ENCODE data around the gene MAGI3. TPM values are rescaled to one million over a fixed set of nuclear protein-coding genes. Genes with fewer than 3 reads are reported as not detected.
"Not testable (repeated sequence)": the region's sequence is repeated elsewhere in the genome, so short reads cannot be mapped to it uniquely, and the experiment has no call there.

MAGI3 gene
- polyA plus RNA-seq, 3 donors from 2014 or later, result 0.15 TPM; not detected in 2

- Mint-ChIP-seq H3K36me3 (peaks cover 40 to 64% (median 59%) of the 10 kb centered on the region in 3 donors), H3K27ac (peak overlapping the region in 1 of 6 donors; percentile 57)
- not testable (repeated sequence) for DNase-seq; H3K4me1 Mint-ChIP-seq; H3K9me3 Mint-ChIP-seq; H3K4me3 Mint-ChIP-seq; H3K27me3 Mint-ChIP-seq (ENCODE audit: low read depth in 3 of 3)
Observed at GRCh38 chr1:113717506-113717905, 327.2 kb downstream of the MAGI3 start.

GRCh38 chr1:113718621-113719020, 328.3 kb downstream of the MAGI3 start:
- H3K4me3 Mint-ChIP-seq; DNase-seq; H3K27me3 Mint-ChIP-seq (ENCODE audit: low read depth in 3 of 3); H3K4me1 Mint-ChIP-seq; H3K27ac Mint-ChIP-seq; H3K9me3 Mint-ChIP-seq: not testable (repeated sequence)
- peaks cover 39 to 62% (median 57%) of the 10 kb centered on the region in 3 donors for H3K36me3 Mint-ChIP-seq

- no peak for DNase-seq
- peaks cover 0 to 1% (median 0%) of the 10 kb centered on the region in 6 donors for H3K9me3 Mint-ChIP-seq
- no peak overlapping the region for H3K27ac Mint-ChIP-seq
- no peak overlapping the region for H3K4me3 Mint-ChIP-seq
- H3K36me3 Mint-ChIP-seq, result peaks cover 39 to 62% (median 59%) of the 10 kb centered on the region in 3 donors
- H3K27me3 Mint-ChIP-seq (ENCODE audit: low read depth in 3 of 3), result peaks cover 0 to 2% (median 2%) of the 10 kb centered on the region in 3 donors
- H3K4me1 Mint-ChIP-seq, result peaks cover under 1% of the 10 kb centered on the region in 2 donors
Observed at GRCh38 chr1:113721010-113721409, 330.7 kb downstream of the MAGI3 start.

- H3K36me3 Mint-ChIP-seq, result peaks cover 16 to 40% (median 35%) of the 10 kb centered on the region in 3 donors
- H3K27ac Mint-ChIP-seq, result no peak overlapping the region
- H3K9me3 Mint-ChIP-seq, result no peaks in the 10 kb centered on the region
- peaks cover 5 to 10% of the 10 kb centered on the region in 2 donors for H3K4me1 Mint-ChIP-seq
- H3K27me3 Mint-ChIP-seq (ENCODE audit: low read depth in 3 of 3), result no peaks in the 10 kb centered on the region
- H3K4me3 Mint-ChIP-seq, result no peak overlapping the region
- no peak for DNase-seq
Observed at GRCh38 chr1:113732802-113733201, 342.5 kb downstream of the MAGI3 start.

GRCh38 chr1:113734357-113735055, 344.2 kb downstream of the MAGI3 start:
- peak overlapping the region; percentile 38 to 83 (median 53) for H3K27ac Mint-ChIP-seq
- no peaks in the 10 kb centered on the region for H3K9me3 Mint-ChIP-seq
- H3K36me3 Mint-ChIP-seq, result peaks cover 11 to 28% (median 23%) of the 10 kb centered on the region in 3 donors
- no peak for DNase-seq
- H3K4me1 Mint-ChIP-seq, result peaks cover 5 to 10% of the 10 kb centered on the region in 2 donors
- no peaks in the 10 kb centered on the region for H3K27me3 Mint-ChIP-seq (ENCODE audit: low read depth in 3 of 3)
- no peak overlapping the region for H3K4me3 Mint-ChIP-seq
